Activated CD4-positive, alpha-beta T cell treated with anti-CD3 and anti-CD28 coated beads, Interleukin-2, Interleukin-6, amounts not matched to agents 100 ng/mL and 50 ng/mL, durations not matched to agents 16 hours and 8 hours (primary cell): ENCODE measurements around the gene HS3ST1.

Experiments
- DNase-seq: peaks from one replicate; pipeline ENCODE4 v3.0.0-alpha.2; 2020

The HS3ST1 gene

DNA sequence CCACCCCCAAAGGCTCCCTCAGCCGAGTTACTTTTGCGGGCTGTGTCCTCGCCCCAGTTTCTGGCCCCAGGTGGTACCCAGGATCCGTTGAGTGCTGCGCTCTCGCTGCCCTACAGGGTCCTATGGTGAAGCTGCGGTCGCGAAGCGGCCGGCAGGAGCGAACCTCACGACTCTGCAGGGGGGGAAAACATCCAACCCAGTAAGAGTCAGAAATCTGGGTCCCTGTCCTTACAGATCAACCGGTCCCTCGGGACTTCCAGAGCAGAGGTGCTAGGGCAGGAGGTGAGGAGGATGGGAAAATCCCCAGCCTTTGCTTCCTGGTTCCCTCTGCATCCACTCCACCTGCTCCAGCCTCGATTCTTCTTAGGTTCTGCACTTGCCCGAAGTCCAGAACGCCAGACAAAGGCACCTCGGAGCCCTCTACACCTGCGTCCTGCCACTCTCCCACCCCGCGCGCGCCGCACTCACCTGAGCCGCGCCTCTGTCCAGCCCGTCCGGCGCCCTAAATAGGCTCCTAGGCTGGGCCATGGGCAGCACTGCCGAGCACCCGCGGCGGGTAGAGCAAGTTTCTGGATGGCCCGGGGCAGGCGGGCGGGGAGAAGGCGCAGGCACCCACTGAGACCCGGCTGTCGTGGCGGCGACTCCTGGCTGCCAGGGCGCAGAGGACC lies at the start of gene HS3ST1:
TSS of gene HS3ST1 (minus strand) at position 664 of the 668 bp plus-strand sequence. CDS start 28,889 bp downstream, outside the sequence.
- DNase-seq, result no peak

GRCh38 chr4:11475871-11476270 lies 47.2 kb upstream of the HS3ST1 start:
- no peak for DNase-seq

GRCh38 chr4:11474146-11474545 lies 45.5 kb upstream of the HS3ST1 start:
- no peak for DNase-seq

DNA sequence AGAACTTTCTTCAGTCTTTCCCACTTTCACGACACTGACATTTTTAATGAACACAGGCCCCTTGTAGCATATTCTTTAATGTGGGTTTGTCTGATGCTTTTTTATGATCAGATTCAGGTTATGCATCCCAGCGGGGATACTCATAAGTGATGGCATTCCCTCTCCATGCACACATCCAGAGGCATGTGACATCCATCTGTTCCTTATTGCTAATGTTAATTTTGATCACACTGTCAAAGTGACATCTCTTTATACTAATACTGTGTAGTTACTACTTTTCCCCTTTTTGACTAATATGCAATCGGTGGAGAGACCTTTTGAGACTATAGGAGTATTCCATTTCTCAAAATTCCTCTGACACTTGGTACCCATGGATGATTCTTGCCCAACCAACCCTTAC lies 43.8 kb upstream of the HS3ST1 start:
- no peak for DNase-seq

DNA sequence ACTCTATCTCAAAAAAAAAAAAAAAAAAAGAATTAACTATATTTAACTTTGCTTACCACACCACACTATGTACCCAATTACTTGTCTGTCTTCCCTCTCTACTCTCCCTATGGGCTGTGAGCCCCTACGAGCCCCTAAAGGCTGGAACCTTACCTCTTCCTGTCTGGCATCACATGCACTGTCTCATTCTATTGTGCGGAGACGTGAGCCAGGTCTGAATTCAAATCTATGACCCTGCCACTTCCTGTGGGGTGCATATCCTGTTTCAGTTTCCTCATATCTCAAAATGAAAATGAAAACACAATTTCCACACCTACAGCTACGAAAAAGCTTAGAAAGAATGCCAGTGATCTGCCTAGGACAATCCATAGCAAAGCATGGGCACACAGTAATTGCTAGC lies 42.9 kb upstream of the HS3ST1 start:
- peak; percentile 81 for DNase-seq

- DNase-seq, result no peak
Observed at GRCh38 chr4:11471046-11471441, 42.4 kb upstream of the HS3ST1 start.

DNA sequence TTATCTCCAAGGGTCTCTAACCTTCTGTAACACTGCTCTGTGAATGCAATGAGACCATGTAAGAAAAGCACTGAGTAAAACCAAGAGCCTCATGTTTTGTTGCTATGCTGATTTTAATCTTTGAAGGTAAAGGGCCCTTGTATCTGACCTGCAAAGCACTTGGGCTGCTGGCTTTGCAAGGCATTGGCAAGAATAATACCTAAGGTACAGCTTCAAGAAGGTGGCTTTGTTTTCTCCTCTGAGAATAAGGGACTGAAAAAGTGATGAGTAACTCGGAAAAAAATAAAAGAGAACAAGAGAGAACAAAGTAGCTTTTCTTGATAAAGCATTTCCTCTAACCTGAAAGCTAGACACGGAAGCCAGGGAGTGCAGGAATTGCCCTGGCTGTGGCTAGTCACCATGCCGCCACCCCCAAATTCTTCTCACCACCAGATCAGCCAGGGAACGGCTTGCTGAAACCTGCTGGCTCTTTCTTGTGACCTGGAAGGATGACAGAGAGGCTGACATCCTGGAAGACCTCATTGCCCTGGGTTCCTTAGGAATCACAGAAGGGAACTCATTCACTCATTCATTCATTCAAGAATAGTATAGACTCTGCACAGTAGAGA lies 41.8 kb upstream of the HS3ST1 start:
- peak; percentile 45 for DNase-seq

DNA sequence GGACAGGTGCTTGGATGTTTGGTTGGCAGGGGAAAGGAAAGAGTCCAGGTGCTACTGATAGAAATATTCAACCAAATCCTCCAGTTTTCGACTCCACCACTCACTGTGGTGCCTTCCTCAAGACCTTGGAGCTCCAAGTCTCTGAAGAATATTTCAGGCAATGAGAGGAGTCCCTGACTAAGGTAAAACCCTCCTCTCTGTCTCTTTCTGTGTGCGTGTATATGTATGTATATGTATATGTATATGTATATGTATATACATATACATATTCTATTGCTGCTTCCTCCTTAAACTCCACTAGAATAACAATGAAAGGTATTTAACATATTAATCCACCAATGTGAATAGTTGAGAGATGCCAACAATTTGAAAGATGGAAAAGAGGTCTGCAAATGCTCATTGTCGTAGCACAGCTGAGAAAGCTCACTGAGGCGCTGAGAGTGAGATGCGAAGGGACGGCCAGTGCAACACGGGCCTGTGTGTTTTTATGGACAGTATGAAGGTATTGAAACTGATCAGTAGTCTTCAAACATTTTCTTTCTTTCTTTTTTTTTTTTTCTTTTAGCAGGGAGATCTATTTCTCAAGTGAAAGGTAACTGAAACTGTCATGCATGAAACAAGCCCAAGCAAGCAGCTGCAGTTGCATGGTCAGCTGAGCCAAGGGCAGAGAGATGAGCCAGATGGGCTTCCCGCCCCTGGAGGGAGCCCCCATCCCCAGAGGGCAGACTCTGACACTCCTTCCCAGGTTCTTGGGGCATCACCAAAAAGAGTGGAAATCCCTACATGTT lies 41.1 kb upstream of the HS3ST1 start:
- DNase-seq, result no peak

- DNase-seq, result no peak
Observed at GRCh38 chr4:11468901-11469300, 40.2 kb upstream of the HS3ST1 start.

DNA sequence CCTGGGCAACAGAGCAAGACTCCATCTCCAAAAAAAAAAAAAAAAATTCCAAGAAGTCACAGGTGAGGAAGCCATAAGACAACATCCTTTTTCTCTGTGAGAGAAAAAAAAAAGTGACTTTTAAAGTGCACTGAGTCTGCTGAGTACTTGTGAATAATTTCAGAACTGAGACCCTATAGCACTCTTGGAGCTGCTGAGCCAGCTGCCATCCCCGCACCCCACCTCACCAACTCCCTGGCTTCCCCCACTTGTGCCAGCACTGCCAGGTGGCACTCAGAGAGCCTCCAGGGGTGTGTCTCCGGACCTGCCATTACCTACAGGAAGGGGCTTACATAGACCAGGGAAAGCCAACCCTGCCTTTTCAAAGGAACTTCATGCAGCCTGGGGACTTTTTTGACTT lies 39.2 kb upstream of the HS3ST1 start:
- DNase-seq, result no peak

GRCh38 chr4:11463707-11464106 lies 35.0 kb upstream of the HS3ST1 start:
- DNase-seq, result no peak

DNA sequence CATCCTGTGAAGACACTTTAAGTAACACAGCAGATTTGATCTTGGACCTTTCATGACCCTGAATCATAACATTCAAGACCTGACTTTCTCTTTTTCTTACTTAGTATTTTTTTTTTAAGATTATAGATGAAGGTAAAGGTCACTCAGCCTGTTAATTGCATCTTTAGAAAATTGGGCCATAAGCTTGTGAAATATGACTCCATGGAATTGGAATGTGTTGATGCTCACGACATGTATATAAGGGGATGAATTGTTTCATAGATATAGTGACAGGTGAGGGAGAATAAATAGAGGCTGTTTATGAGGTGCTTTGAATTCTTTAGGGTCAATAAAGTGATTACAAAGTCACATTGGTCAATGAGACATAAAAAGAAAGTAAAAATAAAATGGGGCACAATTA lies 27.7 kb upstream of the HS3ST1 start:
- no peak for DNase-seq

- no peak for DNase-seq
Observed at GRCh38 chr4:11455201-11455835, 26.6 kb upstream of the HS3ST1 start.

- DNase-seq, result no peak
Observed at GRCh38 chr4:11451716-11452115, 23.0 kb upstream of the HS3ST1 start.

- DNase-seq, result no peak
Observed at GRCh38 chr4:11446155-11446811, 17.6 kb upstream of the HS3ST1 start.

GRCh38 chr4:11441194-11441556 lies 12.5 kb upstream of the HS3ST1 start:
- no peak for DNase-seq

- DNase-seq, result no peak
Observed at GRCh38 chr4:11440481-11441193, 11.9 kb upstream of the HS3ST1 start.

- DNase-seq, result no peak
Observed at GRCh38 chr4:11439836-11440235, 11.1 kb upstream of the HS3ST1 start.

DNA sequence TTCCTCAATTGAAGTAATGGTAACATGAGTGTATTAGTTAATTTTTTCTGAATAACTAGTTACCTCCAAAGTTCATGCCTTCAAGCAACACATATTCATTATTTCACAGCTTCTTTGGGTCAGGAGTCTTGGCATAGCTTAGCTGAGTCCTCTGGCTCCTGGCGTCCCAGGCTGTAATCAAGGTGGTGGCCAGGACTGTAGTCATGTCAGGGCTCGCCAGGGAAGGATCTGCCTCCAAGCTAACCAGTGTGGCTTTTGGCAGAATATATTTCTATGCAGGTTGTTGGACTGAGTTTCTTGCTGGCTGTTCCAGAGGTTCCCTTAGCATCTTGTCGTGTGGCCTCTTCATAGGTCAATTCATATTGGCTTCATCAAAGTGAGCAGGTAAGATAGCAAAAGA lies 10.0 kb upstream of the HS3ST1 start:
- no peak for DNase-seq

DNA sequence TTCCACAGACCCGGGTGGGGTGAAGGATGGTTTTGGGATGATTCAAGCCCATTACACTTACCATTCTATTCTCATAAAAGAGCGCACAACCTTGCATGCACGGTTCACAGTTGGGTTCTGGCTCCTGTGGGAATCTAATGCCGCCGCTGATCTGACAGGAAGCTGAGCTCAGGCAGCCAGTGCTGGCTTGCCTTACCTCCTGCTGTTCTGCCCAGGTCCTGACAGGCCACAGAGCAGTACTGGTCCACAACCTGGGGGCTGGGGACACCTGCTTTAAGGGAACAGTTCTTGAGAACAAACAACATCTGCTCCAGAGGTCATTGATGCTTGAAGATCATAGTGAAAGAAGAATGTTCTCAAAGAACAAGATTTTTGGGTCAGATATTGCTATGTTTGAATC lies 8.0 kb upstream of the HS3ST1 start:
- no peak for DNase-seq

DNA sequence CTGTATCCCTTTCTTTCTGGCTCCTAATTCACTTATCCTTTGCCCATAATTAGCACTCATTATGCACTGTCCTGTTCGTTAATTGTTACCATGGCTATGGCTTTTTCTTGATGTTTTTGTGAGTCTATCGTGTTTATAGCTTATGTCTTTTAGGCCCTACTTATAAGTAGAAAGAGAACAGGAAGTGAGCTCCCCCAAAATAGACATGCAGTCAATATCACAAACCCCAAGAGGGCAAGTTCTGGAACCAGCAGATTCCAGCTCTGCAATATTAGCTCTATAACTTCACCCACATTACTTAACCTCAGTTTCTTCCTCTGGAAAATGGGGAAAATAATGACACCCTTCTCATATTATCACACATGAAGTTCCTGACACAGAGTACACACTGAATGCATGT lies 7.4 kb upstream of the HS3ST1 start:
- DNase-seq, result no peak

DNA sequence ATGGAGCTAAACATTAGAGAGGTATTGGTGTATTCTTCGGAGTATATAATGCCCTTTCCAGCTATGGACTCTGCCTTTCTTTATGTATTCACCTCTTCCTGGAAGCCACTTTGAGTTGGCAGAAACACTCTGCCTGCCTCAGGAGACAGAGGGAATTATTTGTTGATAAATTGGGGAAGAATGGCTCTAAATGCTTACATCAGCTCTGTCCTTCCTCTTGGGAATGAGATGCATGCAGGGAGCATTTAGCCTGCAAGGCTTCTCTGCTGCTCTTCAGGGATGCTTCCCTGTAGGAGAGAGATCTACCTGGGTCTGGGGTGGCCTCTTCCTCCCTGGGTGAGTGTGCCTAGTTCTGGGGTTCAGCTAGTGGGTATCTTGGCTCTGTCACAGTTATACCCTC lies 6.9 kb upstream of the HS3ST1 start:
- DNase-seq, result no peak

DNA sequence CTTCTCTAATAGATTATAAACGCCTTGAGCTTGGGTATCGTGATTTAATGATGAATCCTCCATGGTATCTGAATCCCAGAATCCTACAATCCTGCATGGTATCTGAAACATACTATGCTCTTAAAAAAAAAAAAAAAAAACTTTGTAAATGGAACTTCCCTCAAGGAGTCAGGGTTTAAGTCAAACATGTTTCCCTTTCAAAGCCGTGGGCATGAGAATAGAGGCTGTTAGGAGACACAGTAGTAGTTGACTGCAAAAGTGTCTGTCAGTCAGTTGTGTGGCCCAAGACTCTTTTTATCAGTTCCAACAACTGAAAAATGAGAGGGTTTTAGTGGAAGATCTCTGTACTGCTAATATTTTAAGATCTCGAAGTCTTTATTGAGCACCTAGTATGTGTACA lies 2.4 kb upstream of the HS3ST1 start:
- no peak for DNase-seq
